IMR-90 (cell line): ENCODE results near the gene TMEM52. TPM values are rescaled to one million over a fixed set of nuclear protein-coding genes. Genes with fewer than 3 reads are reported as not detected.

ENCODE experiments used
- ATAC-seq: fragments of 200-7000 bp; cut with Tn5 transposase; 2 replicates; pipeline ENCODE4 v1.9.1; 2020; ENCODE audit warnings: low read depth, mild to moderate bottlenecking, moderate library complexity
- BruUV-seq: library from RNA; stranded (reverse); fragments of 400-500 nt; replicated peaks from 2 replicates; lab custom pipeline; 2021; lab: Mats Ljungman, UMichigan
- CTCF ChIA-PET: fragments of 300-600 bp; formaldehyde crosslinking; extraction: SDS; loops from one replicate; lab custom pipeline; 2021; ENCODE audit warnings: antibody characterized with exemption; lab: Yijun Ruan, JAX
- POLR2A ChIA-PET: fragments of 300-600 bp; sonication (Branson Sonifier 250); formaldehyde crosslinking; loops from one replicate; lab custom pipeline; 2022; ENCODE audit warnings: antibody characterized with exemption; ENCODE audit not compliant: unreplicated experiment; lab: Charles Lee
- DNase-seq: peaks from one replicate; pipeline ENCODE4 v3.0.0; 2013
- H2AFZ ChIP-seq: replicated peaks from 2 replicates; pipeline ENCODE3; 2013; ENCODE audit warnings: low read length, mild to moderate bottlenecking; ENCODE audit not compliant: poor library complexity
- H2AK5ac ChIP-seq: 2 replicates; pipeline ENCODE4 v1.6.1; 2013; ENCODE audit warnings: low read depth, low read length, inconsistent platforms
- H2AK9ac ChIP-seq: replicated peaks from 2 replicates; pipeline ENCODE3; 2013; ENCODE audit warnings: mild to moderate bottlenecking, low read depth, low read length, moderate library complexity; ENCODE audit not compliant: poor library complexity
- H2BK120ac ChIP-seq: 2 replicates; pipeline ENCODE4 v1.6.1; 2013; ENCODE audit warnings: low read depth, low read length, inconsistent platforms
- H2BK15ac ChIP-seq: 3 replicates; pipeline ENCODE4 v1.6.1; 2013; ENCODE audit warnings: low read depth, low read length, inconsistent platforms
- H2BK20ac ChIP-seq: 2 replicates; pipeline ENCODE4 v1.6.1; 2013; ENCODE audit warnings: low read depth, mild to moderate bottlenecking, inconsistent platforms, low read length, moderate library complexity
- H2BK5ac ChIP-seq: 2 replicates; pipeline ENCODE4 v1.6.1; 2013; ENCODE audit warnings: mild to moderate bottlenecking, low read depth, low read length, inconsistent platforms; ENCODE audit not compliant: poor library complexity, severe bottlenecking
- H3K14ac ChIP-seq: replicated peaks from 2 replicates; pipeline ENCODE4 v1.6.1; 2013; ENCODE audit warnings: low read depth, low read length, inconsistent platforms
- H3K18ac ChIP-seq: 2 replicates; pipeline ENCODE4 v1.6.1; 2013; ENCODE audit warnings: low read depth, low read length, control low read depth
- H3K23ac ChIP-seq: 2 replicates; pipeline ENCODE4 v1.6.1; 2013; ENCODE audit warnings: low read depth, low read length, inconsistent platforms
- H3K27ac ChIP-seq: 2 replicates; pipeline ENCODE4 v1.5.1; 2013; ENCODE audit warnings: mild to moderate bottlenecking, control low read depth, low read length; ENCODE audit not compliant: insufficient read depth
- H3K27me3 ChIP-seq: 2 replicates; pipeline ENCODE4 v1.6.1; 2013; ENCODE audit warnings: low read length; ENCODE audit not compliant: control insufficient read depth, insufficient read depth
- H3K36me3 ChIP-seq: 2 replicates; pipeline ENCODE4 v1.6.1; 2013; ENCODE audit warnings: low read length, mixed read lengths; ENCODE audit not compliant: control insufficient read depth, insufficient read depth
- H3K4ac ChIP-seq: 2 replicates; pipeline ENCODE4 v1.6.1; 2013; ENCODE audit warnings: low read depth, low read length, inconsistent platforms
- H3K4me1 ChIP-seq: 2 replicates; pipeline ENCODE4 v1.6.1; 2013; ENCODE audit warnings: low read length, mixed read lengths; ENCODE audit not compliant: control insufficient read depth, insufficient read depth
- H3K4me2 ChIP-seq: 2 replicates; pipeline ENCODE4 v1.6.1; 2013; ENCODE audit warnings: low read depth, mild to moderate bottlenecking, control low read depth, low read length, moderate library complexity
- H3K4me3 ChIP-seq: 2 replicates; pipeline ENCODE4 v1.5.1; 2013; ENCODE audit warnings: low read depth, mild to moderate bottlenecking, control low read depth, low read length, moderate library complexity; ENCODE audit not compliant: insufficient read depth
- H3K56ac ChIP-seq: 2 replicates; pipeline ENCODE4 v1.6.1; 2013; ENCODE audit warnings: low read length, inconsistent platforms; ENCODE audit not compliant: insufficient read depth; ENCODE audit errors: extremely low read depth
- H3K79me1 ChIP-seq, 2 experiments: 2 replicates each; pipeline ENCODE4 v1.6.1; 2013; ENCODE audit warnings: low read length in 2 of 2, inconsistent platforms in 1 of 2, low read depth in 1 of 2
- H3K9ac ChIP-seq: 2 replicates; pipeline ENCODE4 v1.6.1; 2013; ENCODE audit warnings: low read depth, low read length, control low read depth
- H3K9me1 ChIP-seq: 2 replicates; pipeline ENCODE4 v1.6.1; 2013; ENCODE audit warnings: low read length, inconsistent platforms; ENCODE audit not compliant: insufficient read depth
- H3K9me3 ChIP-seq: 2 replicates; pipeline ENCODE4 v1.6.1; 2013; ENCODE audit warnings: low read length; ENCODE audit not compliant: control insufficient read depth, insufficient read depth
- H4K20me1 ChIP-seq: 2 replicates; pipeline ENCODE4 v1.6.1; 2013; ENCODE audit warnings: low read length, inconsistent platforms; ENCODE audit not compliant: insufficient read depth
- H4K5ac ChIP-seq: 2 replicates; pipeline ENCODE4 v1.6.1; 2013; ENCODE audit warnings: mild to moderate bottlenecking, low read depth, low read length, control low read depth
- H4K8ac ChIP-seq, 2 experiments: 2 replicates each; pipeline ENCODE4 v1.6.1; 2013; ENCODE audit warnings: low read depth in 2 of 2, low read length in 2 of 2, control low read depth in 1 of 2, inconsistent platforms in 1 of 2
- H4K91ac ChIP-seq: 2 replicates; pipeline ENCODE4 v1.6.1; 2013; ENCODE audit warnings: low read depth, low read length, inconsistent platforms; ENCODE audit not compliant: insufficient read depth
- CHD1 ChIP-seq: IDR thresholded peaks from 2 replicates; pipeline ENCODE4 v1.6.1; 2012; ENCODE audit warnings: low read depth, low read length, improper control_type of control experiment
- FOS ChIP-seq: fragments of 150-350 bp; IDR thresholded peaks from 2 replicates; pipeline ENCODE4 v1.6.1; 2016; ENCODE audit warnings: low read depth, low read length
- MAFK ChIP-seq: IDR thresholded peaks from 2 replicates; pipeline ENCODE4 v1.6.1; 2012; ENCODE audit warnings: low read depth, low read length, improper control_type of control experiment
- MXI1 ChIP-seq: IDR thresholded peaks from 2 replicates; pipeline ENCODE4 v1.6.1; 2012; ENCODE audit warnings: low read depth, mild to moderate bottlenecking, low read length, moderate library complexity, borderline replicate concordance
- NFE2L2 ChIP-seq: fragments of 150-350 bp; IDR thresholded peaks from 2 replicates; pipeline ENCODE4 v1.6.1; 2016; ENCODE audit warnings: low read depth, mild to moderate bottlenecking, low read length
- RCOR1 ChIP-seq: IDR thresholded peaks from 2 replicates; pipeline ENCODE4 v1.6.1; 2012; ENCODE audit warnings: mild to moderate bottlenecking, low read length, improper control_type of control experiment; ENCODE audit not compliant: insufficient replicate concordance
- SMC3 ChIP-seq: fragments of 150-350 bp; IDR thresholded peaks from 2 replicates; pipeline ENCODE4 v1.6.1; 2016; ENCODE audit warnings: low read depth, mild to moderate bottlenecking, antibody characterized with exemption, low read length, moderate library complexity
- WGBS, 2 experiments: methylation state at CpG; one replicate each; pipeline versions ENCODE4 v1.1.5 to v1.1.7; 2013; ENCODE audit warnings: missing lambda C conversion rate in 2 of 2; ENCODE audit not compliant: insufficient read length in 1 of 2; ENCODE audit errors: extremely low coverage in 2 of 2; 5-methylcytosine and 5-hydroxymethylcytosine counted together
- dilution Hi-C: fragments of 300-500 bp; cut with HindIII; formaldehyde crosslinking; loops from one replicate; pipeline ENCODE4 v1.14.3; 2018; ENCODE audit warnings: low sequenced_read_pairs; ENCODE audit not compliant: unreplicated experiment
- in situ Hi-C: fragments of 300-500 bp; cut with MboI; formaldehyde crosslinking; loops from 3 replicates; pipeline ENCODE4 v1.14.3; 2019; ENCODE audit warnings: low sequenced_read_pairs, inconsistent platforms, mixed read lengths
- intact Hi-C: fragments of 100-400 bp; cut with micrococcal nuclease; formaldehyde crosslinking; loops from 2 replicates; pipeline ENCODE4 v1.10.0; 2022
- polyA plus RNA-seq, 3 experiments: library from polyadenylated mRNA; depleted of rRNA; stranded (reverse); fragments of >200 nt; gene quantifications; 2 replicates each; pipeline ENCODE4 v1.2.3, GENCODE V29; 2012; ENCODE audit warnings: low replicate concordance in 1 of 3
- total RNA-seq: library from RNA; depleted of rRNA; stranded (reverse); fragments of >200 nt; gene quantifications from 2 replicates; pipeline ENCODE4 v1.2.3, GENCODE V29; 2012
- TF ChIP-seq, protein P1 (sequence below): fragments of 150-350 bp; IDR thresholded peaks from 2 replicates; pipeline ENCODE4 v1.6.1; 2016; ENCODE audit warnings: low read depth, mild to moderate bottlenecking, low read length, moderate library complexity, borderline replicate concordance

Gene TMEM52
- total and polyA plus RNA-seq, 2 of the 4 experiments (the other 2 are of a cell fraction), result 0.54 to 1.3 TPM

DNA sequence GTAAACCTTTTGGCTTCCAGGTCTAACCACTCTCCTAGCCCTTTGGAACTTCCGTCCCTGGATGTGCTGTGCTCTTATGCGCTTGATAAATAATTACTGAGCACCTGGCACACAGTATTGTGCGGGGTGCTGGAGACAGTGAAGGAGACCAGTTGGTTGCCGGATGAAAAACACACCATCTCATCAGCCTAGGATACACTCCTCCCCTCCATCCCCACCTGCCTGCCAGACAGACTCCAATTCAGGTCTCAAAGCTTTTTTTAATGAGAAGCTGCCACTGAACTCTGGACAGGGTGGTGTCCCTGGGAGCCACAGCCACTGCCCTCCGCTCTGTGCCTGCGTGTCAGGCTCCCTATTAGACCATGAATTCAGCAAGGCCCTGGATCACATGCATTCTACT, 37.4 kb downstream of the TMEM52 start:
- no peak for ATAC-seq
- Histone ChIP-seq H3K56ac (no peak overlapping the region), H3K4me3 (no peak overlapping the region), H2AK9ac (no peak overlapping the region), H3K23ac (no peak overlapping the region), H3K4me1 (peaks cover 10% of the 10 kb centered on the region), H2BK20ac (no peak overlapping the region), H3K27ac (no peak overlapping the region), H2AFZ (no peak overlapping the region), H3K9me1 (peaks cover 27% of the 10 kb centered on the region), H4K8ac (no peak overlapping the region), H3K4ac (no peak overlapping the region), H3K36me3 (peaks cover 12% of the 10 kb centered on the region), H3K27me3 (no peaks in the 10 kb centered on the region), H4K20me1 (peaks cover 100% of the 10 kb centered on the region), H2BK15ac (no peak overlapping the region), H3K4me2 (no peak overlapping the region), H3K9ac (no peak overlapping the region), H3K9me3 (no peaks in the 10 kb centered on the region), H2BK5ac (no peak overlapping the region), H2BK120ac (no peak overlapping the region), H2AK5ac (no peak overlapping the region), H4K5ac (no peak overlapping the region), H3K14ac (no peak overlapping the region), H4K91ac (no peak overlapping the region), H3K18ac (no peak overlapping the region), H3K79me1 (peaks cover 0 to 27% of the 10 kb centered on the region in 2 experiments; a peak in 2 of 4 replicates)
- DNase-seq, result no peak
- WGBS, 2 experiments, result no CpG with 5 or more reads among the region's 6 CpGs
- ChIA-PET CTCF (no interaction called here), POLR2A (no interaction called here)
- BruUV-seq, result no TSS peak
- intact Hi-C loops (loop anchor here (2.0 to 5.0 kb wide), 2 partner anchors 23 to 34 kb away; no protein-coding TSS in a partner anchor), in situ Hi-C loops (loop anchor here (10.0 kb wide), 1 partner anchor 87 kb away; no protein-coding TSS in a partner anchor), dilution Hi-C loops (loop anchor here (10.0 kb wide), 1 partner anchor 57 kb away; no protein-coding TSS in a partner anchor)
- TF ChIP-seq FOS (no peak), NFE2L2 (no peak), RCOR1 (no peak), SMC3 (no peak), CHD1 (no peak), MXI1 (no peak), MAFK (no peak)
- TF ChIP-seq, protein P1, sequence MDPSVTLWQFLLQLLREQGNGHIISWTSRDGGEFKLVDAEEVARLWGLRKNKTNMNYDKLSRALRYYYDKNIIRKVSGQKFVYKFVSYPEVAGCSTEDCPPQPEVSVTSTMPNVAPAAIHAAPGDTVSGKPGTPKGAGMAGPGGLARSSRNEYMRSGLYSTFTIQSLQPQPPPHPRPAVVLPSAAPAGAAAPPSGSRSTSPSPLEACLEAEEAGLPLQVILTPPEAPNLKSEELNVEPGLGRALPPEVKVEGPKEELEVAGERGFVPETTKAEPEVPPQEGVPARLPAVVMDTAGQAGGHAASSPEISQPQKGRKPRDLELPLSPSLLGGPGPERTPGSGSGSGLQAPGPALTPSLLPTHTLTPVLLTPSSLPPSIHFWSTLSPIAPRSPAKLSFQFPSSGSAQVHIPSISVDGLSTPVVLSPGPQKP, result no peak
